Left renal pelvis (tissue), 4 donors: ENCODE data around the gene DOK6. TPM values are rescaled to one million over a fixed set of nuclear protein-coding genes. Genes with fewer than 3 reads are reported as not detected.
"Not testable (repeated sequence)": the region's sequence is repeated elsewhere in the genome, so short reads cannot be mapped to it uniquely, and the experiment has no call there.

Experiments
- DNase-seq, 4 donors: peaks; one replicate each; pipeline ENCODE4 v3.0.0-alpha.2; 2013; ENCODE audit warnings: low read depth in 4 of 4, low spot score in 3 of 4
- polyA plus RNA-seq, 4 donors: library from polyadenylated mRNA; unstranded; fragments of 120-200 nt; gene quantifications; one replicate each; pipeline ENCODE4 v1.2.1, GENCODE V29; 2013; ENCODE audit not compliant: insufficient read length in 4 of 4

DOK6 gene
- polyA plus RNA-seq, 4 donors: 6.6 to 19.2 (median 16.9) TPM

GRCh38 chr18:69616114-69616513 lies 215.4 kb downstream of the DOK6 start:
- DNase-seq: no peak

- no peak for DNase-seq
These were observed 216.7 kb downstream of the DOK6 start for GRCh38 chr18:69617408-69617807.

GRCh38 chr18:69617888-69618287 lies 217.2 kb downstream of the DOK6 start:
- no peak for DNase-seq

- DNase-seq: peak in 2 of 4 donors; percentile 6 to 21
These were observed 221.5 kb downstream of the DOK6 start for GRCh38 chr18:69622184-69622583.

- no peak for DNase-seq
These were observed 222.3 kb downstream of the DOK6 start for GRCh38 chr18:69622961-69623360.

- no peak for DNase-seq
These were observed 225.5 kb downstream of the DOK6 start for GRCh38 chr18:69626171-69626570.

GRCh38 chr18:69626643-69627242 lies 226.1 kb downstream of the DOK6 start:
- no peak for DNase-seq

- DNase-seq: no peak
These were observed 228.2 kb downstream of the DOK6 start for GRCh38 chr18:69628774-69629359.

GRCh38 chr18:69631281-69631680 lies 230.6 kb downstream of the DOK6 start:
- no peak for DNase-seq

- DNase-seq: no peak
These were observed 234.8 kb downstream of the DOK6 start for GRCh38 chr18:69635482-69635881.

GRCh38 chr18:69636529-69637301 lies 236.0 kb downstream of the DOK6 start:
- DNase-seq: no peak

- DNase-seq: no peak
These were observed 237.4 kb downstream of the DOK6 start for GRCh38 chr18:69638056-69638455.

- no peak for DNase-seq
These were observed 247.0 kb downstream of the DOK6 start for GRCh38 chr18:69647702-69648101.

- DNase-seq: no peak
These were observed 247.8 kb downstream of the DOK6 start for GRCh38 chr18:69648486-69648885.

GRCh38 chr18:69649684-69650083 lies 249.0 kb downstream of the DOK6 start:
- DNase-seq: no peak

GRCh38 chr18:69651243-69651642 lies 250.6 kb downstream of the DOK6 start:
- no peak for DNase-seq

GRCh38 chr18:69655816-69656215 lies 255.1 kb downstream of the DOK6 start:
- no peak for DNase-seq

GRCh38 chr18:69658103-69658502 lies 257.4 kb downstream of the DOK6 start:
- no peak for DNase-seq

- DNase-seq: no peak
These were observed 258.0 kb downstream of the DOK6 start for GRCh38 chr18:69658685-69659084.

- no peak for DNase-seq
These were observed 258.5 kb downstream of the DOK6 start for GRCh38 chr18:69659142-69659651.

GRCh38 chr18:69662090-69662489 lies 261.4 kb downstream of the DOK6 start:
- not testable (repeated sequence) for DNase-seq

- DNase-seq: no peak
These were observed 263.7 kb downstream of the DOK6 start for GRCh38 chr18:69664399-69664798.
